ENCODE results near the gene PRICKLE2.

GRCh38 chr3:64095802-64096201, 129.5 kb downstream of the PRICKLE2 start:
- no peak for TF ChIP-seq CTCF (IDR thresholded peaks at IDR 0.05; ENCODE audit: low read depth, low read length, missing input control)
- no peak for TF ChIP-seq REST (IDR thresholded peaks at IDR 0.05)
- no peak for TF ChIP-seq GABPA (IDR thresholded peaks at IDR 0.05 in 1 of 2, conservative IDR thresholded peaks at IDR 0.05 in 1 of 2)
- no peak for TF ChIP-seq MAX (IDR thresholded peaks at IDR 0.05)
- no peak for TF ChIP-seq ATF3 (IDR thresholded peaks at IDR 0.05)
- no peak for TF ChIP-seq RAD21 (IDR thresholded peaks at IDR 0.05)
- TF ChIP-seq NR2F2 (IDR thresholded peaks at IDR 0.05) = no peak
- no peak for TF ChIP-seq TAF1 (conservative IDR thresholded peaks at IDR 0.05)
- TF ChIP-seq FOXA1 (IDR thresholded peaks at IDR 0.05) = no peak
- TF ChIP-seq EGR1 (IDR thresholded peaks at IDR 0.05; ENCODE audit: low read depth in 2 of 2) = no peak
- no peak for TF ChIP-seq RXRA (IDR thresholded peaks at IDR 0.05)
- TF ChIP-seq ZBTB33 (IDR thresholded peaks at IDR 0.05) = no peak
- TF ChIP-seq YY1 (IDR thresholded peaks at IDR 0.05) = no peak
- no peak for TF ChIP-seq SP1 (IDR thresholded peaks at IDR 0.05)

Measured in liver (tissue), 3 donors.